Naive thymus-derived CD8-positive, alpha-beta T cell (primary cell): ENCODE data around the gene ZNF226. TPM values are rescaled to one million over a fixed set of nuclear protein-coding genes. Genes with fewer than 3 reads are reported as not detected.
"Not testable (repeated sequence)": the region's sequence is repeated elsewhere in the genome, so short reads cannot be mapped to it uniquely, and the experiment has no call there.

ENCODE experiments used
- ATAC-seq, 2 donors: fragments of 150-1000 bp; cut with Tn5 transposase in 1 of 2; sonication (Bioruptor Pico), chemical (Tn5 transposase) in 1 of 2; 1 replicate in 1 of 2; 2 replicates in 1 of 2; pipeline ENCODE4 v1.10.0; 2021; ENCODE audit warnings: mild to moderate bottlenecking in 2 of 2, moderate library complexity in 2 of 2
- POLR2A ChIA-PET: fragments of 350-600 bp; sonication (Branson Sonifier 250); formaldehyde crosslinking; loops from one replicate; lab custom pipeline; 2021; ENCODE audit warnings: antibody characterized with exemption; lab: Charles Lee
- DNase-seq, 10 donors: peaks; one replicate each; pipeline versions ENCODE4 v3.0.0 to v3.0.0-alpha.2; 2020 to 2022
- H3K27ac Mint-ChIP-seq, 10 donors: one replicate each; pipeline ENCODE4 v1.8.0; 2020 to 2022; ENCODE audit warnings: mild to moderate bottlenecking in 10 of 10, mixed read lengths in 10 of 10, moderate library complexity in 4 of 10, inconsistent platforms in 1 of 10
- H3K27me3 Mint-ChIP-seq, 5 donors: one replicate each; pipeline ENCODE4 v1.8.0; 2021 to 2022; ENCODE audit warnings: mixed read lengths in 5 of 5
- H3K36me3 Mint-ChIP-seq, 3 donors: one replicate each; pipeline ENCODE4 v1.8.0; 2020 to 2022; ENCODE audit warnings: mixed read lengths in 3 of 3, mild to moderate bottlenecking in 2 of 3, inconsistent platforms in 1 of 3
- H3K4me1 Mint-ChIP-seq, 4 donors: one replicate each; pipeline ENCODE4 v1.8.0; 2021 to 2022; ENCODE audit warnings: mixed read lengths in 4 of 4
- H3K4me3 Mint-ChIP-seq, 10 donors: one replicate each; pipeline ENCODE4 v1.8.0; 2020 to 2022; ENCODE audit warnings: mild to moderate bottlenecking in 10 of 10, mixed read lengths in 10 of 10, moderate library complexity in 6 of 10, inconsistent platforms in 1 of 10
- H3K9me3 Mint-ChIP-seq, 9 donors: one replicate each; pipeline ENCODE4 v1.8.0; 2020 to 2022; ENCODE audit warnings: mixed read lengths in 9 of 9, mild to moderate bottlenecking in 3 of 9, inconsistent platforms in 1 of 9, moderate library complexity in 1 of 9
- polyA plus RNA-seq, 3 donors: library from polyadenylated mRNA; unstranded; fragments of 300-500 nt; fragmentation: Illumina TruSeq; gene quantifications; one replicate each; pipeline ENCODE4 v1.2.3, GENCODE V29; 2021
- total RNA-seq, 8 experiments: library from RNA in 2 of 8; stranded (reverse) in 2 of 8; gene quantifications; one replicate each; pipeline ENCODE4 v1.2.3 and lab custom pipeline; 2021 to 2026

The ZNF226 gene
- total RNA-seq (10 to 100 TPM; 55.7 to 56.8 TPM), polyA plus RNA-seq (10 to 100 TPM; 19.7 to 23.7 (median 20.6) TPM), total RNA-seq (lab: John Stamatoyannopoulos, UW) (17.7 to 82.0 (median 21.9) reads per million in 6 experiments)

DNA sequence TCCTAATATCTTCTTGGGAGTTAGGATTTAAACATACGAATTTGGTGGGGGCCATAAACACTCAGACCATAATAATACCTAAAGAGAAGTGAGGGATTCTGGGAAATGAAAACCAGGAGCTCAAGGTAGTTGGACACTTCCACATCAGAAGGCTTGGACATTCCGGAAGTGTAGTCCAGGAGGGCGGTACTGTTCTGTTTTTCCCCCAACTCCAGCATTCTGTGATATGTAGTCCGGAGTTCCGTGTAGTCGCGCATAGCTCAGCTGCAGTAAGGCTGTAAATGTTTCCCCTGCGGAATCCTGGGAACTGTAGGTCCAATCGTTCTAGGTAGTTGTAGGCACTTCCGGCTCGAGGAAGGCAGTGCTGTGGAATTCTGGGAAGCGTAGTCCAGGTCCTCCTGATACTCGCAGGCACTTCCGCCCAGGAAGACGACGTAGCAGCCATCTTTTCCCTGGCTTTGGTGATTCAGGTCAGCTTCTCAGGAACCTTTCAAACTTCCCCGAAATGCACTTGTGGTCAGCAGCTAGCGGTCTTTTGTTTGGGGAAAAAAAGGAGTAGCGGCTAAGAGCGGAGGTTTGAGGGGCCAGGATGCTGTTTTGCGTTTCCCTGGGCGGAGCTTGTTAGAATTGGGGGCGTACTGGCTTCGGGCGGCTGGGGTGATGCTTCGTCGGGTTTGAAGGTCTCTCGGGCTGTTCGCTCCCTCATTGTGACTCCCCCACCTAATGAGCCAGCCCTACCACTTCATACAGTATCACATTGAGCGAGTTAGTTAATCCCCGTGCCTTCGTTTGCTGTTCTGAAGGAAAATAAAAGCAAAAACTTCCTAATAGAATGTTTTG is at the start of gene ZNF226:
Gene ZNF226, plus strand, starts transcription at position 428 of the 840 bp plus-strand sequence. CDS start 4,981 bp downstream, outside the sequence.
- peaks cover 10 to 84% (median 50%) of the 10 kb centered on the region in 9 donors for H3K9me3 Mint-ChIP-seq

DNA sequence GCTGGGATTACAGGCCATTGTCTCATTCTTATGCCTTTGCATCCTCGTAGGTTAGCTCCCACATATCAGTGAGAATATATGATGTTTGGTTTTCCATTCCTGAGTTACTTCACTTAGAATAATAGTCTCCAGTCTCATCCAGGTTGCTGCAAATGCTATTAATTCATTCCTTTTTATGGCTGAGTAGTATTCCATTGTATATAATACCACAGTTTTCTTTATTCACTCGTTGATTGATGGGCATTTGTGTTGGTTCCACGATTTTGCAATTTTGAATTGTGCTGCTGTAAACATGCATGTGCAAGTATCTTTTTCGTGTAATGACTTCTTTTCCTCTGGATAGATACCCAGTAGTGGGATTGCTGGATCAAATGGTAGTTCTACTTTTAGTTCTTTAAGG is 43.7 kb upstream of the ZNF226 start:
- Mint-ChIP-seq H3K9me3 (peaks cover 23 to 68% (median 55%) of the 10 kb centered on the region in 9 donors), H3K4me1 (peaks cover 7 to 12% (median 10%) of the 10 kb centered on the region in 4 donors), H3K36me3 (peaks cover 69 to 95% (median 90%) of the 10 kb centered on the region in 3 donors)
- POLR2A ChIA-PET, H3K27ac Mint-ChIP-seq, DNase-seq, H3K27me3 Mint-ChIP-seq, ATAC-seq, H3K4me3 Mint-ChIP-seq: not testable (repeated sequence)

More for the DNA sequence above, at the start of gene ZNF226:
- H3K27ac Mint-ChIP-seq: peak within 1 kb of the TSS; percentile 97 to 99 (median 98)
- no peaks in the 10 kb centered on the region for H3K27me3 Mint-ChIP-seq
- ATAC-seq: peak; percentile 94 to 95
- peak; percentile 37 to 91 (median 76) for DNase-seq
- H3K36me3 Mint-ChIP-seq: peaks cover 36 to 52% (median 41%) of the 10 kb centered on the region in 3 donors
- H3K4me3 Mint-ChIP-seq: peak within 1 kb of the TSS; percentile 95 to 99 (median 98)
- peaks cover 7 to 33% (median 33%) of the 10 kb centered on the region in 4 donors for H3K4me1 Mint-ChIP-seq
- POLR2A ChIA-PET: interaction anchor here (0.8 to 2.9 kb wide), 12 partner anchors 23 to 338 kb away, joined by 3 to 23 read pairs (median 4); partner anchors contain the start of genes ZNF180, ZNF224, ZNF227 and ZNF233

- H3K27ac Mint-ChIP-seq: no peak overlapping the region
- POLR2A ChIA-PET: no interaction called here
- no peaks in the 10 kb centered on the region for H3K4me1 Mint-ChIP-seq
- ATAC-seq (no peak), DNase-seq (no peak)
- peaks cover 29 to 53% (median 38%) of the 10 kb centered on the region in 3 donors for H3K36me3 Mint-ChIP-seq
- H3K4me3 Mint-ChIP-seq: no peak overlapping the region
- no peaks in the 10 kb centered on the region for H3K27me3 Mint-ChIP-seq
- peaks cover 0 to 68% (median 40%) of the 10 kb centered on the region in 9 donors for H3K9me3 Mint-ChIP-seq
These were observed 32.9 kb upstream of the ZNF226 start for GRCh38 chr19:44131955-44132354.

- DNase-seq: peak; percentile 36 to 87 (median 63)
- H3K4me3 Mint-ChIP-seq: peak within 1 kb of the TSS; percentile 93 to 97 (median 95)
- peaks cover 5 to 39% (median 15%) of the 10 kb centered on the region in 9 donors for H3K9me3 Mint-ChIP-seq
- ATAC-seq: peak; percentile 86 to 94
- H3K36me3 Mint-ChIP-seq: peaks cover 26 to 35% (median 33%) of the 10 kb centered on the region in 3 donors
- POLR2A ChIA-PET: interaction anchor here (0.6 to 1.5 kb wide), 2 partner anchors 13 to 24 kb away, joined by 3 to 8 read pairs; partner anchors contain the start of gene ZNF226
- peaks cover 6 to 29% (median 21%) of the 10 kb centered on the region in 4 donors for H3K4me1 Mint-ChIP-seq
- H3K27ac Mint-ChIP-seq: peak within 1 kb of the TSS; percentile 64 to 95 (median 90)
- no peaks in the 10 kb centered on the region for H3K27me3 Mint-ChIP-seq
These were observed 23.5 kb upstream of the ZNF226 start, which contains the start of gene ZNF234 for GRCh38 chr19:44141191-44142058. Gene ZNF234, plus strand, starts transcription at chr19:44141554. Its CDS starts 3,079 bp downstream, at chr19:44144633.

DNA sequence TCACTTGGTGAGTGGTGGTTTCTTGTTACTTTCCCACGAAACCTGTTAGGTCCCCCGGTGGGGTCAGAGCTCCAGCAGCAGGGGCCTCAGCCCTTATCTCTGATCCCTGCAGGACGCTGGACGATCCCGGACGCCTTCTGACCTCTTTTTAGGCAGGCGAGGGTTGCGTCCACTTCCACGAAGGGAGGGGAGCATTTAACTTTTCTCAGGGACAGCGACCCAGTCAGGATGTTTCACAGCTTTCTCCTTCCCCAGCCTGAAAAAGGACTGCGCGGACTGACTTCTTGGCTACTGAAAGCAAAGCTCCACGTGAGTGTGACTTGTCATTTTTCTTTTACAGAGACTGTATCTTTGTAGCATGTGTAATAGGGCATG is 22.9 kb upstream of the ZNF226 start:
- POLR2A ChIA-PET: interaction anchor here (0.6 to 1.5 kb wide), 2 partner anchors 12 to 23 kb away, joined by 3 to 8 read pairs; partner anchors contain the start of gene ZNF226
- no peaks in the 10 kb centered on the region for H3K27me3 Mint-ChIP-seq
- H3K36me3 Mint-ChIP-seq: peaks cover 29 to 34% (median 32%) of the 10 kb centered on the region in 3 donors
- H3K4me1 Mint-ChIP-seq: peaks cover 6 to 29% (median 21%) of the 10 kb centered on the region in 4 donors
- ATAC-seq: peak in 1 of 2 donors; percentile 5
- H3K9me3 Mint-ChIP-seq: peaks cover 3 to 33% (median 11%) of the 10 kb centered on the region in 9 donors
- peak in 1 of 10 donors; percentile 2 for DNase-seq
- H3K27ac Mint-ChIP-seq: peak overlapping the region; percentile 64 to 95 (median 90)
- H3K4me3 Mint-ChIP-seq: peak overlapping the region; percentile 93 to 97 (median 95)

GRCh38 chr19:44149776-44150175 is 15.1 kb upstream of the ZNF226 start:
- H3K9me3 Mint-ChIP-seq: peaks cover 0 to 79% (median 47%) of the 10 kb centered on the region in 9 donors
- no peak overlapping the region for H3K4me3 Mint-ChIP-seq
- H3K4me1 Mint-ChIP-seq: no peaks in the 10 kb centered on the region
- POLR2A ChIA-PET: no interaction called here
- no peak for ATAC-seq
- no peak for DNase-seq
- H3K27ac Mint-ChIP-seq: peak overlapping the region in 1 of 10 donors; percentile 18
- H3K36me3 Mint-ChIP-seq: peaks cover 74 to 96% (median 93%) of the 10 kb centered on the region in 3 donors
- H3K27me3 Mint-ChIP-seq: no peaks in the 10 kb centered on the region

DNA sequence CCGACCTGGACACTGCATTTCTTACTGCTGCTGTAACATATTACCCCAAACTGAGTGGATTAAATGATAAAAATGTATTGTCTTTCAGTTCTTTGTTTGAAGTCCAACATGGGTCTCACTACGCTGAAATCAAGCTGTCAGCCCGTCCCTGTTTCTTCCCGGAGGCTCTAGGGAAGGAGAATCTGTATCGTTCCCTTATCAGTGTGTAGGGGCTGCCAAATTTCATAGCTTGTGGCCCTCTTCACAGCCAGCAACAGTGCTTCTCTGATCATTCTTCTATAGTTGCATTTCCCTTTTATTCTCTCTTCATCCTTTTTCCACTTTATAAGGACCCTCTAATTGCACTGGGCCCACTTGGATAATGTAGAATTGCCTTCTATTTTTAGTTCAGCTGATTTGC is 13.4 kb upstream of the ZNF226 start:
- Mint-ChIP-seq H3K27ac (no peak overlapping the region), H3K9me3 (peaks cover 6 to 77% (median 52%) of the 10 kb centered on the region in 9 donors), H3K36me3 (peaks cover 72 to 87% (median 86%) of the 10 kb centered on the region in 3 donors), H3K4me3 (no peak overlapping the region), H3K4me1 (no peaks in the 10 kb centered on the region), H3K27me3 (no peaks in the 10 kb centered on the region)
- ATAC-seq: no peak
- no peak for DNase-seq
- POLR2A ChIA-PET: interaction anchor here (0.7 kb wide), 1 partner anchor 1010 kb away, joined by 4 read pairs; no protein-coding TSS in a partner anchor

GRCh38 chr19:44156475-44156874 is 8.4 kb upstream of the ZNF226 start:
- Mint-ChIP-seq H3K9me3 (peaks cover 19 to 97% (median 59%) of the 10 kb centered on the region in 9 donors), H3K27me3 (no peaks in the 10 kb centered on the region), H3K4me1 (no peaks in the 10 kb centered on the region), H3K36me3 (peaks cover 54 to 61% (median 56%) of the 10 kb centered on the region in 3 donors), H3K4me3 (no peak overlapping the region), H3K27ac (no peak overlapping the region)
- POLR2A ChIA-PET: no interaction called here
- DNase-seq (no peak), ATAC-seq (no peak)

DNA sequence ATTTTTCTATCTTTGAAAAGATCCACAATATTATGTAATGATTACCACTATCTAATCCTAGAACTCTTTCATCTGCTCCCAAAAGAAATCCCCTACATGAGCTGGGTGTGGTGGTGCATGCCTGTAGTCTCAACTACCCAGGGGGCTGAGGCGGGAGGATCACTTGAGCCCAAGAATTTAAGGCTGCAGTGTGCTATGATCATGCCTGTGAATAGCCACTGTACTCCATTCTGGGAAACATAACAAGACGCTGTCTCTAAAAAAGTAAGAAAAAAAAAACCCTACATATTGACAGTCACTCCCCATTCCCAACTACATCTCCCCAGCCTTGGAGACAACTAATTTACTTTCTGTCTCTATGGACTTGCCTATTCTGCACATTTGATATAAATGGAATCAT is 1.1 kb upstream of the ZNF226 start:
- peak overlapping the region in 2 of 10 donors; percentile 96 to 98 for H3K4me3 Mint-ChIP-seq
- peak overlapping the region in 1 of 10 donors; percentile 99 for H3K27ac Mint-ChIP-seq
- no peaks in the 10 kb centered on the region for H3K27me3 Mint-ChIP-seq
- peaks cover 7 to 33% (median 33%) of the 10 kb centered on the region in 4 donors for H3K4me1 Mint-ChIP-seq
- ATAC-seq (no peak), DNase-seq (no peak)
- peaks cover 10 to 84% (median 44%) of the 10 kb centered on the region in 9 donors for H3K9me3 Mint-ChIP-seq
- peaks cover 30 to 42% (median 35%) of the 10 kb centered on the region in 3 donors for H3K36me3 Mint-ChIP-seq
- POLR2A ChIA-PET: interaction anchor here (0.7 to 2.9 kb wide), 4 partner anchors 44 to 138 kb away, joined by 3 to 23 read pairs (median 8); partner anchors contain the start of genes ZNF224 and ZNF227

GRCh38 chr19:44164327-44164672 is 600 bp upstream of the ZNF226 start:
- ATAC-seq: no peak
- Mint-ChIP-seq H3K4me3 (peak overlapping the region; percentile 95 to 99 (median 98)), H3K27me3 (no peaks in the 10 kb centered on the region), H3K36me3 (peaks cover 36 to 46% (median 36%) of the 10 kb centered on the region in 3 donors), H3K9me3 (peaks cover 10 to 84% (median 44%) of the 10 kb centered on the region in 9 donors), H3K27ac (peak overlapping the region; percentile 97 to 99 (median 98)), H3K4me1 (peaks cover 7 to 33% (median 33%) of the 10 kb centered on the region in 4 donors)
- POLR2A ChIA-PET: interaction anchor here (0.7 to 2.9 kb wide), 10 partner anchors 22 to 337 kb away, joined by 3 to 23 read pairs (median 4); partner anchors contain the start of genes ZNF224, ZNF227, ZNF234 and ZNF283
- no peak for DNase-seq

GRCh38 chr19:44170660-44171059 is 5.8 kb downstream of the ZNF226 start:
- Mint-ChIP-seq H3K36me3 (peaks cover 64 to 96% (median 94%) of the 10 kb centered on the region in 3 donors), H3K4me1 (peaks cover 5 to 27% (median 19%) of the 10 kb centered on the region in 4 donors), H3K9me3 (peaks cover 1 to 90% (median 57%) of the 10 kb centered on the region in 9 donors)
- H3K27me3 Mint-ChIP-seq, ATAC-seq, H3K27ac Mint-ChIP-seq, H3K4me3 Mint-ChIP-seq, POLR2A ChIA-PET, DNase-seq: not testable (repeated sequence)
